ENCODE measurements around the gene LRRC1. TPM values are rescaled to one million over a fixed set of nuclear protein-coding genes. Genes with fewer than 3 reads are reported as not detected.

LRRC1 gene
- total and polyA plus RNA-seq, 2 of the 8 experiments (the other 6 are each of a cell fraction or from before 2014, with no cell fraction given): 6.7 to 15.9 TPM

DNA sequence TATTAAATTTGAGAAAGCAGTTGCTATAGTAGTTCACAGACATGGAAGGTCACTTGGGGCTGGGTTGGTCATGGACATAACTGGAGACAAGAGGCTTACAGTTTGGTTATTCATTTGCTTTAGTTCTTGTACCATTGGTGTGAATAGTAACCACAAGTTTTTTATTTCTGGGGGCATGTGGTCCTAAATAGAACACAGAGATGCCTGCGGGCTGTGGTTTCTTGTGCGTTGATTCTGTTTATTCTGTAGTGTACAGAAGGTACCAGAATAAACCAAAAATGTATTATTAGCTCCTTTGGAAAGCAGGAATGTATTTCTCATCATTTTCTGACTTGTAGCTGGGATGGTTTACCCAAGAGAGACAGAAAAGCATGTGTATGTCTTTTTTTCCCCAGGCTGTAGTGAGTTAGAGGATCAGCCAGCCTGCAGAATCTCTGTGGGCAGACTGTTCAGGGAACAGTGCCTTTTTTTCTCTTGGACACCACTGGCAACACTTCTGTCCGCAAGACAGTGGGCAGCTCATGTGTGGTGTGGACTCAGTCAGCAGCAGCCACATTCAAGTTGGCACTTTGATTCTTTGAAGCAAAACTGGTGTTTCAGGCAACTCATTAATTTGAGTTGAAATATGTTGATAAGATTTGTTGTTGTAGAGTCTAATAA, 122.1 kb downstream of the LRRC1 start (continued):
- TF ChIP-seq HDAC6 (IDR thresholded peaks at IDR 0.05; ENCODE audit: low read depth, low read length): no peak
- no peak for TF ChIP-seq TAF1 (IDR thresholded peaks at IDR 0.05; ENCODE audit: low read depth, low read length)
- no peak for TF ChIP-seq POU5F1 (IDR thresholded peaks at IDR 0.05; ENCODE audit: low read depth, low read length)
- TF ChIP-seq CBX5 (IDR thresholded peaks at IDR 0.05; ENCODE audit: low read depth, low read length): no peak
- no peak for TF ChIP-seq BACH1 (IDR thresholded peaks at IDR 0.05; ENCODE audit: low read length)
